Activated CD4-positive, alpha-beta T cell treated with anti-CD3 and anti-CD28 coated beads, Interleukin-2, amount 50 U/mL, for 48 hours (primary cell): ENCODE measurements around the gene BPGM.
"Not testable (repeated sequence)": the region's sequence is repeated elsewhere in the genome, so short reads cannot be mapped to it uniquely, and the experiment has no call there.

Experiments used
- DNase-seq, 2 experiments: peaks; one replicate each; pipeline ENCODE4 v3.0.0-alpha.2; 2020

Gene BPGM

DNA sequence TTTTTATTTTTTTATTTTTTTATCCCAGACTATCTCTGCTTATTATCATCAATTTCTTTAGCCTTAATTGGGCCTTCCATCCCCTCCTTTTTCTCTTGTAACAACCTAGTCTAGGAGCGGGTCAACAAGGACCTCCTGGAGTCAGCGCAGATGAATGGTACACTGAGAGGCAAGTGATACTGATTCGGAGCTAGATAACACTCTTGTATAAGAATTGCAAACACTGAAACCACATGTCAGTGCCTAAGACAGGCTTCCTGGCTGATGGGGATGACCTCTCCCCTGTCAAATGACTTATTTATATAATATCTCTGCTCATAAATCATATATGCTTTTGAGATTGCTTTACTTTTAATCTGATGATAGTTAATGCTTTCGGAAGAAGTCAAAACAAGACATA, 22.7 kb downstream of the BPGM start:
- DNase-seq: no peak

DNA sequence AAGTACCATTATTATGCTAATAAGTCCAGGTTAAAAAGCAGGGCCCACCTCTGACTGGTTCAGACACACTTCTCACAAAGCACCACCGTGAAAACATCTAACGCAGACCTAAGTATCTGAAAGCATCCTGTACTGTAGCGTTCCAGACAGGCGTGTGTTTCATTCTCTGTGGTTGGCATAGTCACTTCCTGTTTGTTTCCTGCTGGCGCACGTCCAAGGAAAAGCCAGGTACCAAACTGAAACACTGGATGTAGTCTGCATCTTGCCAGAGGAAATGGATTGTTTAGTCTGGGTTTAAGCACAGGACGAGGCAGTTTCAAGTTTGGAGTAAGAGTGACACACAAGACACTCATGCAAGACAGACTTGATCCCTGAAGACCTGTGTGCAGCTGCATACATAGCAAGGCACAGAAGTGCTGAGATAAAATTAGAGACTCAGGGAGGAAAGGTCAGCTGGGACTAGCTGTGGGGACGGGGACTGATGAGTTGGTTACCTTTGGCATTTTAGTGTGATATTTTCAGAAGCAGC, 23.3 kb downstream of the BPGM start:
- peak; percentile 71 to 80 for DNase-seq

DNA sequence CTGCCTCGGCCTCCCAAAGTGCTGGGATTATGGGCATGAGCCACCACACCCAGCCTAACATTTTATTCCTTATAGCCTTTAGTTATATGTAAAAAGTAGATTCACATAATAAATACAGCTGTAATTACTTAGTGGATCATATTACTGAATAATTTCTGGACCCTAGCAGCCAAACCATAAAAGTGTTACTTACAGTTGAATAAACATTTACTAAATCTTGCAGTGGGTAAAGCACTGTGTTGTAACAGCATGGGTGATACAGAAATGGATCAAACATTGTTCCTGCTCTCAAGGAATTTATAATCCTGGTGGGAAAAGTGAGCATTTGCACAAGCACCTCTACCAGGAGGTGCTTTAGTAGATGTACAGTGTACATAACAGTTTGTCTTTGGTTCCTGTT, 25.0 kb downstream of the BPGM start:
- no peak for DNase-seq

DNA sequence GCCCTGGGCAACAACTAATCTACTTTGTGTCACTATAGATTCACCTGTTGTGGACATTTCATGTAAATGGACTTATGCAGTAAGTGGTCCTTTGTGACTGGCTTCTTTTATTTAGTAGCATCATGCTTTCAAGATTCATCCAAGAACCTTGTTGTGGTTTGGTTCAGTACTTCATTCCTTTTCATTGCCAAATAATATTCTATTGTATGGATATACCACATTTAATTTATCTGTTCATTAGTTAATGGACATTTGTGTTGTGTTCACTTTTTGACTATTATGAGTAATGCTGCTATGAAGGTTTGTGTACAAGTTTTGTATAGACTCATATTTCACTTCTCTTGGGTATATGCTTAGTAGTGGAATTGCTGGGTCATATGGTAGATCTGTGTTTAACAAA, 27.8 kb downstream of the BPGM start:
- DNase-seq: no peak

DNA sequence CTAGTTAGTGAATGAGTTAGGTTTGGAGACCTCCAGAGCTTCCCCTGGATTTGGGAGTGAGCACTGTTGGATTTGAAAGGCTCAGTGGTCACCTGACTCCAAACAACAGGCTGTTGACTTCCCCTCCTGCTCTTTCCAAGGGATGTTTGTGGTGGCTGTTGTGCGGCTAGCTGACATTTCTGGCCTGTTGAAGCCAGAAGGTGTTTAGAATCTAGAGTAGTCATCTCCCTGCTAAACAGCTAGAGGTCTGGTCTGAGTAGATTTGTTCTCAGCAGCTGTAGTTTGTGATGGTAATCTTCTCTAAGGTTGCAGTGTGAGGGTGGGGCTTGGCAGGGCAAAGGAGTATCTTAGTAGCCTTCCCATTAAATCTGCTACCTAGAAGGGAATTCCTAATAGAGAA, 30.1 kb downstream of the BPGM start:
- DNase-seq: no peak

DNA sequence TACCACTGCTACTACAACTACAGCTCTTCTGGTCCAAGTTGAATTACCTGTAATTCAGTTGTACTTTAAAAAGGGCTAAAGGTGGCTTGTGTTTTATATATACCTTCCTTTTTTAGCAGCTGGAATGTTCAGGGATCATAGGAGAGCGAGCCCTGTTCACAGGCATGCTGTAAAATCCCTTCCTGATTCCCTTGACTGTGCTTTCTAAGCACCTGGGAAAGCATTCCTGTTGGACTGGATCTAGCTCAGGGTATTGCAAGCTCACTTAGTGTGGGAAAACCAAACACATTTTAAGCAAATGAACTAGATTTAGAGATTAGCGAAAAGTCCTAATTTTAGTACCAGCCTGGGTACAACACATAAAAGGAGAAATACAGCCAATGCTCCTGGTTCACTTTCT, 31.5 kb downstream of the BPGM start:
- DNase-seq: no peak

DNA sequence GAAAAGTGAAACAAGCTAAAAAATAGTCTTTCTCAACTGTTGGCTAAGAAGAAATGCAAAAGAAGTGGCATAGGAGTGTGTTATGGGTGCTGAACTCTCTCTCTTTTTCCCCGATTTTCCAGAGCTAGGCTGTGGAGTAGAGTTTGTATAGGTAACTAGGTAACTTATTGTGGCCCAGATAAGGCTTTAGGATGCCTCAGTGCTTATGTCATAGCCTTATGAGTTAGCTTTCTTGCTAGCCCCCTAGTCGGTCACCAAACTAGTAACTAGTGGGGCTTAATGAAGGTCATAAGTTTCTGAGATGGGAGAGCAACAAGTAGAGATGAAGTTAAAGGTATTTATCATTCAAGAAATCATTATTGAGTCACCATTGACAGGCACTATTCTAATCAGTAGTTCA, 32.4 kb downstream of the BPGM start:
- DNase-seq: no peak

DNA sequence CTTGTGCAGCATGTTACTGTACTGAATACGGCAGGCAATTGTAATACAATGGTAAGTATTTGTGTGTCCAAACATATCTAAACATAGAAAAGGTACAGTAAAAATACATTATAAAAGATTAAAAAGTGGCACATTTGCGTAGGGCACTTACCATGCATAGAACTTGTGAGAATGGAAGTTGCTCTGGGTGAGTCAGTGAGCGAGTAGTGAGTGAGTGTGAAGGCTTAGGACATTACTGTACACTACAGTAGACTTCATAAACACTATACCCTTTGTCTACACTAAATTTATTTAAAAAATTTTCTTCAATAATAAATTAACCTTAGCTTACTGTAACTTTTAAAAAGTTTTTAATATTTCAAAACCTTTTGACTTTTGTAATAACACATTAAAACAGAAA, 37.5 kb downstream of the BPGM start:
- no peak for DNase-seq

DNA sequence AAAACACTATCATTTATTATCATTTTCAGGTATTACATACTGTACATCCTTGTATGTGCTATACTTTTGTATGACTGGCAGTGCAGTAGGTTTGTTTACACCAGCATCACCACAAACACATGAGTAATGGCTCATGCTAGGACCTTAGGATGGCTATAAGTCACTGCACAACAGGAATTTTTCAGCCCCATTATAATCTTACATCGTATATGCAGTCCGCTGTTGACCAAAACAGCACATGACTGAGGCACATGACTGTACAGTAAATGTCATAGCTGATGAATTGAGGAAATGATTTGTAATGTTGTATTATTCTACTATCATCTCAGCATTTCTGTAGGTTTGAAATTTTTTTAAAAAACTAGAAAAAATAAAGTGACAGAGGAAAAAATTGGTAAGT, 38.6 kb downstream of the BPGM start:
- no peak for DNase-seq

DNA sequence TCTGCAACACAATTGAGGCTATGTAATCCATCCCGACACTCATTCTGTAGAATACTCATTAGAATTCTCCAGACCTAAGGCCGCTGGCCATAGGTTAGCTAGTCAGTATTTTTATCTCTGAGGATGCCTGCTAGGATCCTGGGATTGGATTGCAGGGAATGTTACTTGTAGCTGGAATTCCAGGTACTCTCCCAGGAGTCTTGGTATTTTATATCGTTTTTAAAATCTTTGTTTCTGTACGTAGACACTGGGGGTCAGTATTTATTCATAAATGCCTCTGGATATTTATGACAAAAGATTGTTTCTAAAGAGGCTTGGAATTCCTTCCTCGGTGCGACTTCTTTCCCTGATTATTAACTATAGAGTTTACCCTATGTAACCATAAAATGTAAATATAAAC, 40.1 kb downstream of the BPGM start:
- no peak for DNase-seq

DNA sequence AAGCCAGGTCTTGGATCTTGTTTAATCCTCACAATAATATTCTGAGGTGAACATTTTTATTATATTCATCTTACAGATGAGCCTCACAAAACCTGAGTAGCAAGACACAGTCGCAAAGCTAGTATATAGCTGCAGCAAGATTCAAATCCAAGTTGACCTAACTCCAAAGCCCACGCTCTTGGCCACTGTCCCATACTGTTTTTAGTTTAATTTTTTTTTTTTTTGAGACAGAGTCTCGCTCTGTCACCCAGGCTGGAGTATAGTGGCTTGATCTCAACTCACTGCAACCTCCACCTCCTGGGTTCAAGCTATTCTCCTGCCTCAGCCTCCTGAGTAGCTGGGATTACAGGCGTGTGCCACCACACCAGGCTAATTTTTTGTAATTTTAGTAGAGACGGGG, 42.9 kb downstream of the BPGM start:
- not testable (repeated sequence) for DNase-seq

DNA sequence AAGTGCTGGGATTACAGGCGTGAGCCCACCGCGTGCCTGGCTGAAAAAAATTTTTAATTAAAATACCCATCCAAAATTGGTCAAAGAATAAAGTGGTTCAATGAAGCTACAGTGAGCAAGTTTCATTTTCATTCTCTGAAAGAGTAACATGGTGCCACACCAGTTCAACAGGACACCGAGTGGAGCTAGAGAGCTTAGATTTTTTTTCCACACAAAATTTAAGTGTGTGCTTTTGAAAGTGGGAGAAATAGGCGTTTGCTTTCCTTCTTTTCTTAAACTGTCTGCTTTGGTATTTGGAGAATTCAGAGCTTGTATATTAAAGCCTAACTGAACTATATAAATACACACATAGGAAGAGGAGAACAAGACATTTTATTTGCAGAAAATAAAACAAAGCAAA, 43.4 kb downstream of the BPGM start:
- DNase-seq: no peak

DNA sequence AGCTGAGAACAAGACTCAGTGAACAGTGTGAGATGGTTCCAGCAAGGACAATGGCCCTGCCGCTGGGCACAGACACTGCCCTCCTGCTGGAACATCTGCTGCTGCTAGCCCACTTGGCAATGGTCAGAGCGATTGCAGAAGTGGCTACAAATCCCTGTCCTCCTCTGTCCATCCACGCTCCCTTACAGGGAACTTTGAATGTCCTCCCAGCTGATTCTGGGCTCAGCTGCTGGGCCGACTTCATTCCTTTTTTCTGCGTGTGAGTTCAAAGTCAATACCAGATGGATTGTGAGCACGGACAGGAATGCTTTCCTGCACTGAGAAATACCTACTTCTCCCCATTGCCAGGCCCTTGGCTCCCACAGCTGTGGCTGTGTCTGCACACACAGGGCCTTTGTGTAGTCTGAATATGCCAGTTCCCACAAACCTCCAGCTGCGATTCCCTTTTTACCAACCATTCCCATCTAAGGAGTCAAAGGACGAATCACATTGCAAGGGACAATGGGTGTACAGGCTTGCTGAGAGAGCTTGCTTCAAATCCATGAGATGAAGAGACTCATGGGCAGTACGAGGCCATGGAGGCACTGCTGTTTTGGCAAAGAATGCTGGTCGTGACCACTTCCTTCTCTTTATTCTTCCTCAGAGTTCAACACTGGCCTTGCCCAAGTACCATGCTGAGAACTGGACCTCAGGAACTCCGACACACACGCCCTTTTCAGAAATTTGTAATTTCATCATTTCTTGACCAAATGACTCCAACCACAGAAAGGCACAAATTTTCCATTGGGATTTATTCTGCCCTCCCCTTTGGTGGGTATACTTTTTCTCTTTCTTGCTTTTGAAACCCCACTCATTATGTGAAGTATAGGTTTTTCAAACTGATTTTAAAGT, 44.2 kb downstream of the BPGM start:
- no peak for DNase-seq

DNA sequence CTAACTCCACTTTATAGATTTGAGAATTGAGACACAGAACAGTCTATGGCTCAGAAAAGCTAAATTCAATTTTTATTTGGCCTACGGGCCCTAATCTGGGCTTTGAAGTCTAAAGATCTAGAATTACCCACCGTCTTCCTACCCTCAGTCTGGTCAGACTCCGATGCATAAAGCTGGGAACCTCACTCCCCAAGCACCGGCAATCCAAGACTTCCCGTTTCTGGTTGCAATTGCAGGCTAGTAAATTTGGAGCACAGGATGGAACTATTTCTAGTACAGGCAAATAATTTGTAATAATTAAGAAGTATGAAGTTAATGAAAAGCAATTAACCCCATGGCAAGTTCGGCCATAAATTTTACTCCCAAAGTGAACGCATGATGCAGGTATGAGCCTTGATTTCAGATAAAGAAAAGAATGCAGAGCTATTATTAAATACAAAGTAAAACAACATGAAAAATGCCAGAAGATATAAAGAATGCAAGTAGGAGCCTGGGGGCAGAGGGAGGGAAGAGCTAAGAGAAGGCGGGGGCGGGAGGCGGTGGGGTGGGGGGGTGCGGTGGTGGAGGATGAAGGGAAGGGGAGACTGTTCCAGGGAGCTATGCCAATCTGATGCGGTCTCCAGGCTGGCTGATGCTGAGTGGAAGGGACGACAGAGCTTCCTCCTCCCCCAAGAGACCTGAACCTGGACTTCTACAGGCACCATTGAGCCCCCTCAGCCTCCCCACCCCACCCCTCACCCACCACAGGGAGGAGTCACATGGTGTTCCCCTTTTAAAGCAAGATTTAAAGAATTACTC, 45.1 kb downstream of the BPGM start:
- DNase-seq: no peak

DNA sequence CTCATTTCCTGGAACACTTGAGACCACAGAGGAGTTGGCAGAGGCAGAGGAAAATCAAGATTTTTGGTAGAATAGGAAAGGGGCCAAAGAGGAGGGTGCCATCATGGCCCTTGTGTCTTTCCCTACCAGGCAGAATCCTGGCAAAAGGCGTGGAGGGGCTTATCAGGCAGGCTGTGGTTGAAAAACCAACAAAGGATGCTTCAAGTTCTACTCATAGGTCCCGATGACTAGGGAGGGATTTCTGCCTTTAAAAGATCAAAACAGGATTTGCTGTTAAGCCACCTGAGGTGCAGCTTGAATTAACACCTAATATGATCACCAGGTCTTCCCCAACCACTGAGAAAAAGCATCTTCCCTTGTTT, 45.7 kb downstream of the BPGM start:
- DNase-seq: no peak

DNA sequence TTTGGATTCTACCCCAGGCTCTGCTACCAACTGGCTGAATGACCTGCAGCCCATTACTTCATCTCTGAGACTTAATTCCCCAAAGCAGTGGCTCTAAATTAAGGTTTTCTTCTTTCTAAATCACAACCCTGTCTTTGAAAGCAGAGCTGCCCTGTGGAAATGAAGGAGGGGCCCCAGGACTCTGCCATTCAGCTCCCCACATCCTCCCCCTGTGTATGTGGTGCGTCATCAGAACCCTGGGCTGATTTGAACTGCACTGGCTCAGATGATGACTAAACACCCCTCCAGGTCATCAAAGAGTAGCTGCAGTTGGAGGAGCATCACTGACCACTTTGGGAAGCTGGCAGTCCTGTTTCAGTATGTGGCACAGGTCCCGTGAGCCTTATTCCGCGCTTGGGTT, 46.6 kb downstream of the BPGM start:
- DNase-seq: peak; percentile 10 to 27

DNA sequence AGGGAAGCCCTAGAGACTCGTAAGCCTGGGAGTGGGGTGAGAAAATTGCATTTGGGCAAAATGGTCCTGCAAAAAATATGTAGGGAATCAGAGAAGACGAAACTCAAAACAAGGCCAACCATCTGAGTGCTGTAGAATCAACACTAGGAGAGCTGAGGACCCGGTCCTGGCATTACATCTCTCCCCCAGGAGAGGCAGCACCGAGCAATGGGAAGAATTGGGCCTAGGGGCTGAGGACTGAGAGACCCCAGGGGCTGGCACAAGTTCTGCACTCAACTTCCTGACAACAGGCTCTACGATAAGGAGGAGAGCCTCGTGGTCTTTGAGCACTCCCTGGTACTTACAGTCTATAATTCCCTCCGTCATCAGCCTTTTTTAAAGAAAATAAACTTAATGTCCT, 47.6 kb downstream of the BPGM start:
- DNase-seq: no peak

DNA sequence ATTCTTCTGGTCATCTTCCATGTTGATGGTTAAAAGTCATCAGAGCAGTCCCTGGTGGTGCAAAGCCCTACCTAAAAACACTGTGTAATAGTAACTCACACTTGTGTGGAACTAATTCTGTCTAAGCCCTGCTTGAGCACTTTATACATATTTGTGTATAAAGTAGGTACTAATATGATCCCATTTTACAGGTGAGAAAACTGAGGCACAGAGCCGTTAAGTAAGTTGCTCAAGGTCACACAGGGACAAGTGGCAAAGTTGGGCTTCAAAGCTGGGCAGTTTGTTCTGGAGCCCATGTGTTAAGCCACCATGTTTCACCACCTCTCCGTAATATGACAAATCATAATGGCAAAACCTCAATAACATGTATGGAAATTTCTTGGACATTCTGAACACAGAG, 48.1 kb downstream of the BPGM start:
- DNase-seq: no peak

DNA sequence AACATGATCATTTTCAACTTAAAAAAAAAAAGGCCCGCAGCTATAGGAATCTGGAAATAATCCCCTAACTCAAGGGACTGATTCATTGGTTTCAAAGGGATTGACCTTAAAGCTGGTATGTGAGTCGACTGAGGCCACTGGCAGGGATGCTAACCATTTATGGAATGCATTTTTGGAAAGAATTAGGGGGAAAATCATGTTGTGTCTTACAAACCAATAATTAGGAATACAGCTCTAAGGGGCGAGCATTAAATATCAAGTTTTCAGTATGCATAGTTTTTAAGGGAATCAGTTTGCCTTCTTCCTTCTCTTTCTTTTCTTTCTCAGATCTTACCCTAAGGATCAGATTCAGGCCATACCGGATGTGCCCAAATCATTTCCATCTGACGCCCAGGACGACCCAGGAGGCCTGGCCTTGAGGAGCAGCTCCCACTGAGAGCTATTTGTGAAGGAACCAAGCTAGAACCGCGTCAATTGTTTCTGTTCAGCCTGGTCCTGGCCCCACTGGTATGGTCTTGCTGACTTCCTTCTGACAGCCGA, 48.7 kb downstream of the BPGM start:
- DNase-seq: no peak

DNA sequence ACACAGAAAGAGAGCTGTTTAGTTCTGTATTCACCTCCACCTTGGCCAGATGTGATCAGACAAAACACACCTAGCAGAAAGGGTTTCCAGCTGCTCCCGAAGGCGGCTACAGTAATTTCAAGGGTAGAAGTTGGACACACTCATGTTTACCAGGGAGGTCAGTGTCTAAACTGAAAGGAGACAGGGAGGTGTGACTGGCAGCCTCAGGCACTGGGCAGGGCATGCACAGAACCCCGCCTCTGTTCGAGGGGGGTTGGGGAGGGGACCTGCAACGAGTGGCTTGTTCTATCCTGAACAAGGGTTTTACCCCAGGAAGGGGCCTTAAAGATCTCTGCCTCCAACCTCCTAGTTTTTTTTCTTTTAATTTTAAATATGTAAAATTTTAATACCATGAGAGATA, 49.6 kb downstream of the BPGM start:
- DNase-seq: no peak

DNA sequence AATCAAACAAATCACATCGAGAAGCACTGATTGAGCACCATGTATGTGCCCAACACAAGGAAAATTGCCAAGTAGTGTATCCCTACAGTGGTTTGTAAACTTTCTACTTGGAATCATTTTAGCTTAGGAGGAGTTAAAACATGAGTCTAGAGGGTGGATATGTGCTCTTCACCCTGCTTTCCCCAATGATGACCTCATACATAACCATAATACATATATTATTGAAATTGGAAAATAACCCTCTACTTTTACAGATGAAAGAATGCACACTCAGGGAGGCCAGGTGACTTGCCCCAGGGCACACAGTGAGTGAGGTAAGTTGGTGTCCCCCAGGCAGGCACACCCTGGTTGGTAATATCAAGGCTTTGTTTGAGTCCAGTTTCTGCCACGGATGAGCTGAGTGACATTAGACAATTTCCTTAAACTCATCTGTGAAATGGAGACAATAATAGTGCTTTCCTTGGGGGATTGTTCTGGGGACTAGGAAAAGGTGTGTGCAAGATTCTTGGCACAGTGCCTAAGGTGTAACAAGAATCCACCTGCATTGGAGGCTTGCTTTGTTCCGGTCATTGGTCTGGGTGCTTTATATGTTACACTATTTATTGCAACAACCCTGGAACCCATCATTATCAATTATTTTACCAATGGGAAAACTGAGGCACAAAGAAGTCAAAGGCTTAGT, 50.7 kb downstream of the BPGM start:
- DNase-seq: no peak

DNA sequence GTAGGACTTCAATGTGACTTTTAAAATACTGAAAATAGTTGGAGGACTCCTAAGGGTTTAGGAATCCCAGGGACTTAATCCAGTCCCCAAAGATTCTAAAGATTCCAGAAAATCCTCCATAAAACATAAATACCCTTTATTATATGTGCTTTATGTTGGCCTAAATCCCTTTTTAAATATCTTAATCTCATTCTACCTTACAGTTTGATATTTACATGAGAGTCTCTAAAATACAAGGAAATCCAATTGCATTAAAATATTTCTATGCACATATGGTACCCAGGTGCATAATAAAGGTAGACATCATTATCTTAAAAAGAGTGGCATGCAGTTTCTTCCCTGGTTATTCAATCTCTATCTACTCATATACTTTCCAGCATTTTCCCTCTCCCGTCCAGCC, 51.8 kb downstream of the BPGM start:
- DNase-seq: no peak
